ENCODE data around the gene KRTAP10-7. TPM values are rescaled to one million over a fixed set of nuclear protein-coding genes. Genes with fewer than 3 reads are reported as not detected.
"Not testable (repeated sequence)": the region's sequence is repeated elsewhere in the genome, so short reads cannot be mapped to it uniquely, and the experiment has no call there.

KRTAP10-7 gene
- total and polyA plus RNA-seq, 7 donors, result not detected

- no peaks in the 10 kb centered on the region for H3K36me3 ChIP-seq
- intact Hi-C loops (cut with DNase I), result no loop called here
- 80 to 82% methylated on average over 14 of the region's 14 CpGs for WGBS, 2 donors
- H3K27ac ChIP-seq, result no peak overlapping the region
- H3K27me3 ChIP-seq, result peaks cover 0 to 32% (median 10%) of the 10 kb centered on the region in 3 donors
- TF ChIP-seq CTCF (IDR thresholded peaks at IDR 0.05) (no peak), EP300 (IDR thresholded peaks at IDR 0.05) (no peak), POLR2A (IDR thresholded peaks at IDR 0.05) (no peak)
- peaks cover 0 to 6% (median 1%) of the 10 kb centered on the region in 4 donors for H3K9me3 ChIP-seq
- DNase-seq, result no peak
- no peaks in the 10 kb centered on the region for H3K4me1 ChIP-seq
- no peak overlapping the region for H3K4me3 ChIP-seq
These were observed 43.4 kb downstream of the KRTAP10-7 start for GRCh38 chr21:44643741-44644310.

GRCh38 chr21:44644878-44645277, 44.5 kb downstream of the KRTAP10-7 start:
- H3K36me3 ChIP-seq, result no peaks in the 10 kb centered on the region
- DNase-seq, result no peak
- no peak overlapping the region for H3K4me3 ChIP-seq
- peaks cover 0 to 21% (median 10%) of the 10 kb centered on the region in 3 donors for H3K27me3 ChIP-seq
- peaks cover 0 to 6% (median 1%) of the 10 kb centered on the region in 4 donors for H3K9me3 ChIP-seq
- H3K27ac ChIP-seq, result no peak overlapping the region
- intact Hi-C loops (cut with DNase I), result no loop called here
- H3K4me1 ChIP-seq, result no peaks in the 10 kb centered on the region
- no peak for TF ChIP-seq POLR2A (IDR thresholded peaks at IDR 0.05)
- TF ChIP-seq POLR2AphosphoS5 (IDR thresholded peaks at IDR 0.05), result no peak
- TF ChIP-seq EP300 (IDR thresholded peaks at IDR 0.05), result no peak
- no peak for TF ChIP-seq CTCF (IDR thresholded peaks at IDR 0.05)
- 44 to 50% methylated on average over 2 of the region's 2 CpGs for WGBS, 2 donors

GRCh38 chr21:44646366-44647221, 46.2 kb downstream of the KRTAP10-7 start, which contains the start of gene KRTAP10-11:
Gene KRTAP10-11, plus strand, starts transcription at chr21:44646414. Its CDS starts 45 bp downstream, at chr21:44646459.
- H3K9me3 ChIP-seq; H3K36me3 ChIP-seq; DNase-seq; H3K4me1 ChIP-seq; H3K27ac ChIP-seq; H3K4me3 ChIP-seq; intact Hi-C loops (cut with DNase I): not testable (repeated sequence)
- H3K27me3 ChIP-seq, result peaks cover 0 to 14% (median 10%) of the 10 kb centered on the region in 3 donors
- 73 to 78% methylated on average over 21 of the region's 21 CpGs for WGBS, 2 donors

- TF ChIP-seq CTCF (IDR thresholded peaks at IDR 0.05) (no peak), EP300 (IDR thresholded peaks at IDR 0.05) (no peak), POLR2A (IDR thresholded peaks at IDR 0.05) (no peak), POLR2AphosphoS5 (IDR thresholded peaks at IDR 0.05) (no peak)
- Histone ChIP-seq H3K4me1 (no peaks in the 10 kb centered on the region), H3K4me3 (no peak overlapping the region), H3K9me3 (peaks cover 0 to 4% (median 1%) of the 10 kb centered on the region in 4 donors), H3K36me3 (no peaks in the 10 kb centered on the region), H3K27me3 (peaks cover 0 to 14% (median 10%) of the 10 kb centered on the region in 3 donors), H3K27ac (no peak overlapping the region)
- intact Hi-C loops (cut with DNase I), result no loop called here
- DNase-seq, result no peak
- 67 to 69% methylated on average over 8 of the region's 8 CpGs for WGBS, 2 donors
These were observed 46.8 kb downstream of the KRTAP10-7 start for GRCh38 chr21:44647222-44647552.

GRCh38 chr21:44648557-44649311, 48.3 kb downstream of the KRTAP10-7 start:
- no peak for DNase-seq
- Histone ChIP-seq H3K4me3 (no peak overlapping the region), H3K9me3 (peaks cover 0 to 4% (median 1%) of the 10 kb centered on the region in 4 donors), H3K27me3 (peaks cover 0 to 14% (median 10%) of the 10 kb centered on the region in 3 donors), H3K27ac (no peak overlapping the region), H3K36me3 (no peaks in the 10 kb centered on the region), H3K4me1 (no peaks in the 10 kb centered on the region)
- WGBS, 2 donors, result 77 to 80% methylated on average over 33 of the region's 33 CpGs
- TF ChIP-seq EP300 (IDR thresholded peaks at IDR 0.05) (no peak), POLR2AphosphoS5 (IDR thresholded peaks at IDR 0.05) (no peak), CTCF (IDR thresholded peaks at IDR 0.05) (no peak), POLR2A (IDR thresholded peaks at IDR 0.05) (no peak)
- intact Hi-C loops (cut with DNase I), result no loop called here
